SK-MEL-5 (cell line): Measurements from ENCODE around the gene FN3K. TPM values are rescaled to one million over a fixed set of nuclear protein-coding genes. Genes with fewer than 3 reads are reported as not detected.
A peak's percentile ranks its signal among the peaks of the same experiment; 100 is the strongest.

Experiments used
- DNase-seq: peaks from one replicate; pipeline ENCODE4 v3.0.0-alpha.2; 2016; ENCODE audit warnings: low read depth, low spot score
- in situ Hi-C: cut with HindIII; loops from 2 replicates; pipeline ENCODE4 v1.10.0; 2016; ENCODE audit warnings: low sequenced_read_pairs, high pct_unique_total_duplicates, low pct_unique_long_range_greater_than_20kb
- polyA plus RNA-seq, 2 experiments: library from polyadenylated mRNA; depleted of rRNA; stranded (reverse); fragments of >200 nt; gene quantifications; 2 replicates each; pipeline ENCODE4 v1.2.3, GENCODE V29; 2015
- total RNA-seq: library from RNA; depleted of rRNA; stranded (reverse); fragments of >200 nt; shearing (Covaris generic); gene quantifications from 2 replicates; pipeline ENCODE4 v1.2.3, GENCODE V29; 2014; rRNA removed

The FN3K gene
- total RNA-seq = 1.1 and 1.7 TPM in 2 replicates
- 2.9 and 3.5 TPM in 2 replicates for polyA plus RNA-seq (2015; cell fraction: cytosol; rRNA removed)
- polyA plus RNA-seq (2015; cell fraction: nucleus; rRNA removed) = 6.3 and 9.6 TPM in 2 replicates

DNA sequence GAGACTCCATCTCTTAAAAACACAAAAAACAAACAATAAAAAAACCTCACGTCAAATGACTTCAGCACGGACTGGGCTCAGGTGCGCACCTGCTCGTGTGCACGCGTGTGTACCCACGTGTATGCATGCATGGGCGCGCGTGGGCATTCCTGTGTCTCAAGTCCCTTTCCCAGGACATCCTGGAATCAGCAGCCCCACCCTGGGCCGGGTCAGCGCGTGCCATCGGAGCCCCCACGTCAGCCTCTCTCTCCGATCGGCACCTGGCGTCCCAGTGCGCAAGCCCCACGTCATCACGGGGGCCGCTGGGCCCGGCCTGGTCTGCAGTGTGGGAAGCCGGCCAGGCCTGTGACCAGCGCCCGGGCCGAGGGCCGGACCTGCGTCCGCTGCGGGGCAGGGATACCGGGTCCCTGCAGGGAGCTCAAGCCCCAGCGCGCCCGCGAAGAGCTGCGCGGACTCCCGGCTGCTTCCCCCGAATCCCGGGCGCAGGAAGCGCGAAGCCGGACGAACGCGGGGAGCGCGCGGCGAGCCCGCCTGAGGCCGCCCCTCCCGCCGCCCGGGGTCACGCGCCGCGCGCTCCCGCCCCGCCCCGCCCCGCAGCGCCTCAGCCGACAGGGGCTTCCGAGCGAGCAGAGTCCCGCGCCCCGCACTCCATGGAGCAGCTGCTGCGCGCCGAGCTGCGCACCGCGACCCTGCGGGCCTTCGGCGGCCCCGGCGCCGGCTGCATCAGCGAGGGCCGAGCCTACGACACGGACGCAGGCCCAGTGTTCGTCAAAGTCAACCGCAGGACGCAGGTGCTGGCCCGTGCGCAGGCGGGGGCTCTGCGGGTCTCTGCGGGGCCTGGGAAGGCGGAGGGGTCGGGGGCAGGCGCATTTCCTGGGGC lies at the start of gene FN3K:
FN3K (plus strand) TSS at position 629 of the 880 bp plus-strand sequence; CDS start at position 651, 22 bp downstream.
- in situ Hi-C loops = no loop called here
- DNase-seq = no peak

- in situ Hi-C loops = no loop called here
Observed at GRCh38 chr17:82686366-82687324, 48.8 kb upstream of the FN3K start.

DNA sequence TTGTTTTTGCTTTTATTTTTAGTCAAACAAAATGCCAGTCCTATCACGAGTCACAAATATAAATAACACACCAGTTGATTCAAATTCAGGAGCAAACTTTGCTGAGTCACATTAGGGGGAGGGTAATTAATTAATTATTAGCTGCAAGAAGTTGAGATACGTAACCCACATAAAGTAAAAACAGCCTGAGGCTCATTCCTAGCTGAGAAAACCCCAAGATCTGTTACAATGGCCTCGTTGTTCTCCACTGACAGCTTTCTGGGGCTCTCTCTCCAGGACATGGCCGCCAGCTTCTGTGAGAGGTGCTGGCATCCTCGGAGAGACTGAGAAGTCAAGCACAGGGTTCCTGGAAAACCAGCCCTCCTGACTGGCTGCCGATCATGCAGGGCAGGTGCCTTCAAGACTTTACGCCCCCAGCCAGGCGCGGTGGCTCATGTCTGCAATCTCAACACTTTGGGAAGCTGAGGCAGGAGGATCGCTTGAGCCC lies 48.0 kb upstream of the FN3K start:
- DNase-seq = peak; percentile 21
- in situ Hi-C loops = no loop called here

More at GRCh38 chr17:82686366-82687324, 48.8 kb upstream of the FN3K start:
- DNase-seq = no peak

DNA sequence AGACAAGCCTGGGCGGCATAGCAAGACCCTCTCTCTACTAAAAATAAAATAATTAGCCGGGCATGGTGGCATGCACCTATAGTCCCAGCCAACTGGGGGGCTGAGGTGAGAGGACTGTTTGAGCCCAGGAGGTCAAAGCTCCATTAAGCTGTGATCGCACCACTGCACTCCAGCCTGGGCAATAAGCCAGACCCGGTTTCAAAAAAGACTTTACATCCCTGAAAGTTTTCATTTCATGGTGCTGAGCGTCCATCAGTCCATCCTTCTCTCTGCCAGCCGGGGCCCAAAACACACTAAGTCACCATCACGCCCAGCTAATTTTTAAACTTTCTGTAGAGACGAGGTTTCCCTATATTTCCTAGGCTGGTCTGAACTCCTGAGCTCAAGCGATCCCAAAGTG lies 47.5 kb upstream of the FN3K start:
- DNase-seq = no peak
- in situ Hi-C loops = no loop called here

- DNase-seq = no peak
Observed at GRCh38 chr17:82689077-82689476, 46.3 kb upstream of the FN3K start.

GRCh38 chr17:82690786-82691489 lies 44.5 kb upstream of the FN3K start:
- DNase-seq = peak; percentile 59
- in situ Hi-C loops = no loop called here

More at GRCh38 chr17:82689077-82689476, 46.3 kb upstream of the FN3K start:
- in situ Hi-C loops = no loop called here

DNA sequence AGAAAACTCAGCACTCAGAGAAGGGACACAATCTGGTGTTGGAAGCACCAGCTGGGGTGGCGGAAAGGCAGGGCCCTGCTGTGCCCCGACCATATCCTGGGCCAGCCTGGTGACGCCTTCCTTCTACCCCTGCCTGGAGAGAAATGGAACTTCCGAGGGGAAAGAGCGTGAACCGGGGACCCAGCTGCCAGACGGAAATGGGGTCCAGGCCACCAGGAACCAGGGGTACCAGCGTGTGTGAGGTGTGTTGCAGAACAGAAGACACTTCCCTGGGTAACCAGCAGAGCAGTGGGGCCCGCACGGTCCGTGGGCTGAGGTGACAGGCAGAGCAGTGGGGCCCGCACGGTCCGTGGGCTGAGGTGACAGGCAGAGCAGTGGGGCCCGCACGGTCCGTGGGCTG lies 43.7 kb upstream of the FN3K start:
- DNase-seq = no peak
- in situ Hi-C loops = no loop called here

DNA sequence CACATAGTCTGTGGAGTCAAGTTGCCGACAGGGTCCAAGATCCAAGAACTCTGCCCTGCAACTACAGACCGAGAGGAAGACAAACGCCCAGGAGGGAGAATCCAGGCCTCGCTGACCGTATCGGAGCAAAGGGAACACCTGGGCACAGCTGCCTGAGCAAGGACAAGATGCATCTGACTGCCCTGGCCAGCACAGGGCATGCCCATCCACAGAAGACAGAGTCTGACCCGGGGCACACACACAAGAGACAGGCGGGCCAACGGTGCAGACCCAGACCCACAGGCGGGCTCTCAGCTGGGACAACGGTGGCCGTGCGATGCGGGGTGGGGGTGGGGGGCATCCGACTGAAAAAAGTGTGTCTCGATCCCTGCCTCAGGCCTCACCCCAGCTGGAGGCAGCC lies 43.1 kb upstream of the FN3K start:
- in situ Hi-C loops = no loop called here
- no peak for DNase-seq

DNA sequence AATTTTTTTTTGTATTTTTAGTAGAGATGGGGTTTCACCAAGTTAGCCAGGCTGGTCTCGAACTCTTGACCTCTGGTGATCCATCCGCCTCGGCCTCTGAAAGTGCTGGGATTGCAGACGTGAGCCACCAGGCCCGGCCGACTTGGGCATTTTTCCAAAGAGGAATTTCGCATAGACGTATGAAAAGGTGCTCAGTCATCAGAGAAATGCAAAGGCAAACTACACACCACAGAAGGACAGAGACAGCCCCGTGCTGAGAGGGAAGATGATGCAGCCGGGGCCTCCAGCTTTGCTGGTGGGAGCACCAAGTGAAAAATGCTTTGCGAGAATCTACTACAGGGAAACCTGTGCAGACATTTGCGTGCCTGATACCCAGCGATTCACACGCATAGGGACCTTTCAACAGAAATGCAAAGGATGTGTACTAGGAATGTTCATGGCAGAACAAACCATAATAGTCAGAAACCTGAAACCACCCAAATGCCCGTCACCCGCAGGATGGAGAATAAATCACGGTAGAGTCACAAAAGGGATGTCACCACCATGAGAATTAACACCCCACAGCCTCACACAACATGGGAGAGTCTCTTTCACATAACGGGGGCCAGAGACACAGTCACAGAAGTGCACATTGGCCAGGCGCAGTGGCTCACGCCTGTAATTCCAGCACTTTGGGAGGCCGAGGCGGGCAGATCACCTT lies 42.1 kb upstream of the FN3K start:
- no peak for DNase-seq
- in situ Hi-C loops = no loop called here

DNA sequence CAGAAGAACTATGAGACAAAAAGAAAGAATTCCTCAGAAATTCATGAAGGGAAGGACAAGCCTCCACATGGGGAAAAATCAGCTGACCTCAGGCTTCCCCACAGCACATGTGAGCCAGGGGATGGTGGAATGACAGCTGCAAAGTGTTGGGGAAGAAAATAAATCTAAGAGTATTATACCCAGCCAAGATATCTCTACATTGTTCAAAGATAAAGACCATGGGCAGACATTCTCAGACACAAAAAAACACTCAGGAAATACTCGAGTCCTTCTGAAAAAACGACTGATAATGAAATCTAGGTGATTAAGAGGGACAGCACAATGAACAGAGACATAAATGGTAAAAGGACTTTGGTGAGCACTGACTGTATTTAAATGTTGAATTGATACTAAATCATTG lies 40.8 kb upstream of the FN3K start:
- no peak for DNase-seq
- in situ Hi-C loops = no loop called here

DNA sequence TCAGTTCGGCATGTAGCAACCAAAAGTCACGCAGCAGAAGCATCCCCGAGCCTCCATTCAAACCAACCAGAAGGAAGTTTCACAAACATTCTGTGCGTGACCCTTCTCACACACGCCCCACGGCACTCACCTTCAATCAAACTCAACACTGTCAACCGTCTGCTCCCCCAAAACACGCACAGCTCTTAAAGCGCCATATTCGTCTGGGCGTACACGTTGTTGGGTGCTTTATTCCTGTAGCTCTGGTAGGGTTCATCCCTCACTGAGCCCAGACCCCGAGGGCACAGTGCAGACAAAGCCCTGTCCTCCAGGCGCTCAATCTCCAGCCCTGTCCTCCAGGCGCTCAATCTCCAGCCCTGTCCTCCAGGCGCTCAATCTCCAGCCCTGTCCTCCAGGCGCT lies 39.2 kb upstream of the FN3K start:
- in situ Hi-C loops = no loop called here
- no peak for DNase-seq

- in situ Hi-C loops = no loop called here
- no peak for DNase-seq
Observed at GRCh38 chr17:82696916-82697807, 38.3 kb upstream of the FN3K start.

DNA sequence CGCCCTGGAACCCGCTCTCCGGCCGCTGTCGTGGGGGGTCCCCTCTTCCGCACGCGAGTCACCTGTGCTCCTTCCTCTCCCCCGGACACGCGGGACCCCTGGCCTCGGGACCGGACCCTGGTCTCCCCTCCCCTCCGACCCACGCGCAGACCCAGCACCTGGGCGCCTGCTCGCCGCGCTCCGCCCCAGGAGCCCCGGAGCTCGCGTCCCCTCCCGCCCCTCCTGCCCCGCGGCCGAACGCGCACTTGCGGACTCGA lies 37.7 kb upstream of the FN3K start:
- in situ Hi-C loops = no loop called here
- DNase-seq = no peak

DNA sequence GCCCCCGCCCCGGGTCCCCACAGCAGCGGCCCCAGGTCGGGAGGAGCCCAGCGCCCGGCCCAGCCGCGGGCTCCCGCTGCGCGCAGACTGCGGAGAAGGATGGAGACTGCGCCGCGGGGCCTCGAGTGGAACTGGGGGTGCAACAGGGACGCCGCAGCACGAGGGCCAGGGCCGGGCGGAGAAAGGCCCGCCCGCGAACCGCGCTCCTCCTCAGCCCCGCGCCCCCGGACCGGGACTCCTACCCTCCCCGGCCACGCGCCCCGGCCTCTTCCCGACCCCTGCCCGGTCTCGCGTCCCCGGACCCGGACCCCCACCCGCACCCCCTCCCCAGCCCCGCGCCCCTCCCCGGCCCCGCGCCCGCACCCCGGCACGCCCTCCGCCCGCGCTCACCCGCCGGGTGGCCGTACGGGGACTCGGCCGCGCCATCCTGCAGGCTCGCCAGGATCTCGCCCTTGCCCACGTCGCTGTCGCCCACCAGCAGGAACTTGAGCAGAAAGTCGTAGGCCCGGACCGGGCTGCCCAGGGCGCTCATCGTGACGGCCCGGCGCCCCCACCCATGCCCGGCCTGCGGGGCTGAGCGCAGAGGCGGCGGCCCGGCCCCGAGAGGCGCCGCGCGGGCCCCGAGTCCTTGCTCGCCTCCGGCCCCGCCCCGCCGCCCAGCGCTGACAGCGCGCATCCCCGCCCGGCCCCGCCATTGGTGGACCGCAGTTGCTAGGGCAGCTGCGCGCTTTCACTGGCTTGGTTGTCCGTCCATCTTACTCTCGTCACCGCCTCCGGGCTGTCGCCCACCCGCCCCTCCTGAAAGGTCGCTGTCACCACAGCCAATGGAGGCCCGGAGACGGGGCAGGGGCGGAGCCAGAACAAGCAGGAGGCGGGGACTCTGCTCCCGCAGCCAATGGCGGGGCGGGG lies 37.1 kb upstream of the FN3K start, which contains the start of gene RAB40B:
RAB40B (minus strand) TSS at position 634 of the 909 bp plus-strand sequence; CDS start at position 532, 102 bp downstream.
- peak; percentile 98 for DNase-seq
- in situ Hi-C loops = no loop called here

DNA sequence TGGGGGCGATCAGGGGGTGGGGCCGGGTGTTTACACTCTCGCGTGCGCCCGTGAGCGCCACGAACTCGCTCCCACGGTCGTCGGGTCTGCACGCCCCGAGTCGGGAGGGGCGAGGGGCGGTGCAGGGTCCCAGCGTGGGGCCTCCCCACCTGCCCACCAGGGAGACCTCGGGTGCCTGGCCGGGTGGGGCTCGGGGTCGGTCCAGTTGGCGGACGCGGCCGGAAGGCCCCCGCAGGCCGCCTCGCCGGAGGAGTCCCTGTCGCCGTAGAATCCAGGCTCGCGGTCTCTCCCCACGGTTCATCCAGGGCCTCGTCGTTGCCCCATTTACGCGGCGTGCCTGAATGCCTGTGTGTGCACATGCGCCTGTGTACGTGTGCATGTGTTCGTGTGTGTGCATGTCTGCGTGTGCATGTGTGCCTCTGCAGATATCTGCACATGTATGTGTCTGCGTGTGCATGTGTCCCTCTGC lies 36.4 kb upstream of the FN3K start:
- DNase-seq = no peak
- in situ Hi-C loops = no loop called here
